Measurements from ENCODE around the gene PTGER1. TPM values are rescaled to one million over a fixed set of nuclear protein-coding genes. Genes with fewer than 3 reads are reported as not detected.

Gene PTGER1
- total RNA-seq, 1 experiment from 2014 or later: 2.2 TPM

DNA sequence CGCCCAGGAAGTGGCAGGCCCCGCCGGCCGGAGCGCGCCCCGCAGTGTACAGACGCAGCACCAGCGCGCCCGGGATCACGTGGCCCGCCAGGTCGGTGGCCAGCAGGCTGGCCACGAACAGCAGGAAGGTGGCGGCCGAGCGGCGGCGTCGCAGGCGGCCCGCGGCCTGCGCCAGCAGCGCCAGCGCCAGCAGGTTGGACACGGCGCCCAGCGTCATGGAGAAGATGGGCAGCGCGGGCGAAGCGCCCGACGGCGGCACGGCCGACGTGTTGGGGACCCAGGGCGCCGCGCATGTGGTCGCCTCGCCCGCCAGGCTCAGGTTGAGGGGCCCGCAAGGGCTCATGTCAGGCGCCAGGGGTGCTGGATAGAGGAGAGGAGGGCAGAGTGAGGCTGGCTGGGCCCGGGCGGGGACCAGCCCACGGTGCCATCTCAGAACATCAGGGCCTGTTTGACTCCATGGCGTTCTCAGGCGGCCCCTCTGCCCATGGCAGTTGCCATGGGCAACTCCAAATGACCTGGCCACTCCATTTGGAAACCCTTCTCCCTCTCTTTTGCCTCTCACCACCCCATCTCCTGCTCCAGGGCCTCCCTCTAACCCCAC, 1.1 kb downstream of the PTGER1 start:
- no peaks in the 10 kb centered on the region for H3K9me3 ChIP-seq (ENCODE audit: low read length)
- no peak overlapping the region for H2AFZ ChIP-seq (ENCODE audit: low read length)
- no peak overlapping the region for H3K4me3 ChIP-seq (ENCODE audit: low read length)
- CTCF ChIA-PET: interaction anchor here (0.7 kb wide), 1 partner anchor 43 kb away, joined by 4 read pairs; no protein-coding TSS in a partner anchor
- DNase-seq (peak; percentile 21), ATAC-seq (no peak)
- H3K9me2 ChIP-seq (replicated peaks; ENCODE audit: low read length): no peaks in the 10 kb centered on the region
- H3K27ac ChIP-seq (ENCODE audit: low read length): no peak overlapping the region
- POLR2A ChIA-PET (ENCODE audit: unreplicated experiment): no interaction called here
- no peak overlapping the region for H3K9ac ChIP-seq (ENCODE audit: low read length)
- intact Hi-C loops (cut with micrococcal nuclease): loop anchor here (10.0 kb wide), 1 partner anchor 339 kb away; the partner anchor contains the start of gene ASF1B
- no peaks in the 10 kb centered on the region for H3K27me3 ChIP-seq (ENCODE audit: low read length)
- H3K4me2 ChIP-seq (ENCODE audit: low read length): peak overlapping the region; percentile 78; the same call in 1 of the 2 replicates
- no peaks in the 10 kb centered on the region for H3F3A ChIP-seq (ENCODE audit: low read length, unreplicated experiment)
- H3K36me3 ChIP-seq (ENCODE audit: low read depth, low read length): peaks cover 23% of the 10 kb centered on the region
- H3K4me1 ChIP-seq (ENCODE audit: insufficient read depth, low read length): peaks cover 29% of the 10 kb centered on the region
- H3K79me2 ChIP-seq (ENCODE audit: low read length): no peaks in the 10 kb centered on the region
- H4K20me1 ChIP-seq (ENCODE audit: low read length): no peaks in the 10 kb centered on the region
- no peak for TF ChIP-seq EZH2 (IDR thresholded peaks at IDR 0.05; ENCODE audit: low read length, unreplicated experiment)
- TF ChIP-seq, protein P1, sequence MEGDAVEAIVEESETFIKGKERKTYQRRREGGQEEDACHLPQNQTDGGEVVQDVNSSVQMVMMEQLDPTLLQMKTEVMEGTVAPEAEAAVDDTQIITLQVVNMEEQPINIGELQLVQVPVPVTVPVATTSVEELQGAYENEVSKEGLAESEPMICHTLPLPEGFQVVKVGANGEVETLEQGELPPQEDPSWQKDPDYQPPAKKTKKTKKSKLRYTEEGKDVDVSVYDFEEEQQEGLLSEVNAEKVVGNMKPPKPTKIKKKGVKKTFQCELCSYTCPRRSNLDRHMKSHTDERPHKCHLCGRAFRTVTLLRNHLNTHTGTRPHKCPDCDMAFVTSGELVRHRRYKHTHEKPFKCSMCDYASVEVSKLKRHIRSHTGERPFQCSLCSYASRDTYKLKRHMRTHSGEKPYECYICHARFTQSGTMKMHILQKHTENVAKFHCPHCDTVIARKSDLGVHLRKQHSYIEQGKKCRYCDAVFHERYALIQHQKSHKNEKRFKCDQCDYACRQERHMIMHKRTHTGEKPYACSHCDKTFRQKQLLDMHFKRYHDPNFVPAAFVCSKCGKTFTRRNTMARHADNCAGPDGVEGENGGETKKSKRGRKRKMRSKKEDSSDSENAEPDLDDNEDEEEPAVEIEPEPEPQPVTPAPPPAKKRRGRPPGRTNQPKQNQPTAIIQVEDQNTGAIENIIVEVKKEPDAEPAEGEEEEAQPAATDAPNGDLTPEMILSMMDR (conservative IDR thresholded peaks at IDR 0.05; ENCODE audit: low read depth, low read length): no peak
- no TSS peak for BruUV-seq (replicated peaks)

- Histone ChIP-seq H3K36me3 (ENCODE audit: low read depth, low read length) (peaks cover 20% of the 10 kb centered on the region; the same call in 1 of the 2 replicates), H3K4me1 (ENCODE audit: insufficient read depth, low read length) (peaks cover 29% of the 10 kb centered on the region), H4K20me1 (ENCODE audit: low read length) (no peaks in the 10 kb centered on the region), H3K27me3 (ENCODE audit: low read length) (no peaks in the 10 kb centered on the region), H3K9me3 (ENCODE audit: low read length) (no peaks in the 10 kb centered on the region), H2AFZ (ENCODE audit: low read length) (no peak overlapping the region), H3F3A (ENCODE audit: low read length, unreplicated experiment) (no peaks in the 10 kb centered on the region), H3K4me2 (ENCODE audit: low read length) (no peak overlapping the region), H3K79me2 (ENCODE audit: low read length) (no peaks in the 10 kb centered on the region), H3K9ac (ENCODE audit: low read length) (no peak overlapping the region), H3K27ac (ENCODE audit: low read length) (no peak overlapping the region), H3K4me3 (ENCODE audit: low read length) (no peak overlapping the region), H3K9me2 (replicated peaks; ENCODE audit: low read length) (no peaks in the 10 kb centered on the region)
- DNase-seq: no peak
- no peak for ATAC-seq
- ChIA-PET POLR2A (ENCODE audit: unreplicated experiment) (no interaction called here), CTCF (interaction anchor here (0.8 to 1.4 kb wide), 3 partner anchors 32 to 337 kb away, joined by 3 to 7 read pairs (median 5); partner anchors contain the start of gene ASF1B)
- TF ChIP-seq EZH2 (IDR thresholded peaks at IDR 0.05; ENCODE audit: low read length, unreplicated experiment) (no peak), EZH2phosphoT487 (IDR thresholded peaks at IDR 0.05; ENCODE audit: borderline replicate concordance, low read length) (no peak)
- TF ChIP-seq, protein P1 (conservative IDR thresholded peaks at IDR 0.05; ENCODE audit: low read depth, low read length): no peak
- no TSS peak for BruUV-seq (replicated peaks)
- intact Hi-C loops (cut with micrococcal nuclease): loop anchor here (10.0 kb wide), 1 partner anchor 339 kb away; the partner anchor contains the start of gene ASF1B
Observed at GRCh38 chr19:14473073-14473977, 1.8 kb downstream of the PTGER1 start.
